HCT116 (cell line): ENCODE results near the gene TUBB4B.

Experiments used
- CTCF ChIP-seq, 3 experiments: fragments of 200-600 bp in 1 of 3; sonication (generic) in 1 of 3; IDR thresholded peaks in 2 of 3; conservative IDR thresholded peaks in 1 of 3; 2 replicates each; pipeline ENCODE4 v1.5.1; 2012 to 2017; ENCODE audit warnings: low read depth in 2 of 3, low read length in 2 of 3, antibody characterized with exemption in 1 of 3, borderline replicate concordance in 1 of 3, control low read depth in 1 of 3, mild to moderate bottlenecking in 1 of 3, mixed read lengths in 1 of 3, mixed run types in 1 of 3, moderate library complexity in 1 of 3; ENCODE audit not compliant: insufficient read depth in 1 of 3
- POLR2A ChIP-seq: IDR thresholded peaks from 2 replicates; pipeline ENCODE4 v1.7.0; 2011; ENCODE audit warnings: borderline replicate concordance; ENCODE audit not compliant: insufficient read depth, insufficient read length; ENCODE audit errors: extremely low read depth
- YY1 ChIP-seq: IDR thresholded peaks from 2 replicates; pipeline ENCODE4 v1.6.1; 2011; ENCODE audit warnings: low read length, low read depth, moderate library complexity, mild to moderate bottlenecking; ENCODE audit not compliant: insufficient replicate concordance; ENCODE audit errors: extremely low read depth

GRCh38 chr9:137252555-137253506 is 11.7 kb downstream of the TUBB4B start:
- TF ChIP-seq POLR2A (no peak), CTCF (IDR thresholded peaks at IDR 0.05 in 2 of 3, conservative IDR thresholded peaks at IDR 0.05 in 1 of 3; ENCODE audit: borderline replicate concordance in 1 of 3, insufficient read depth in 1 of 3, low read depth in 2 of 3, low read length in 2 of 3) (no peak), YY1 (no peak)
